HepG2 (cell line): ENCODE results near the gene TUBA8. TPM values are rescaled to one million over a fixed set of nuclear protein-coding genes. Genes with fewer than 3 reads are reported as not detected.
A peak's percentile ranks its signal among the peaks of the same experiment; 100 is the strongest.

ENCODE experiments used
- ATAC-seq: fragments of 200-7000 bp; cut with Tn5 transposase; 3 replicates; pipeline ENCODE4 v1.9.1; 2020; ENCODE audit warnings: mild to moderate bottlenecking, moderate library complexity
- BruUV-seq: library from RNA; stranded (reverse); fragments of 400-500 nt; replicated peaks from 2 replicates; lab custom pipeline; 2021; lab: Mats Ljungman, UMichigan
- CTCF ChIA-PET: fragments of 300-600 bp; formaldehyde crosslinking; extraction: SDS; loops from one replicate; lab custom pipeline; 2021; ENCODE audit warnings: low total read pairs, inconsistent platforms, low intra/inter-chr PET ratio; lab: Yijun Ruan, JAX
- POLR2A ChIA-PET: fragments of 350-600 bp; sonication (Branson Sonifier 250); formaldehyde crosslinking; loops from one replicate; lab custom pipeline; 2020; ENCODE audit warnings: antibody characterized with exemption, inconsistent platforms; lab: Yijun Ruan, JAX
- DNase-seq: peaks from one replicate; pipeline ENCODE4 v3.0.0-alpha.2; 2015; ENCODE audit warnings: low spot score
- FAIRE-seq: peaks from 3 replicates; lab custom pipeline; 2011; peaks lifted over from hg19 to GRCh38; lab: Jason Lieb, UNC
- H2AFZ ChIP-seq: one replicate; pipeline ENCODE4 v1.6.1; 2011; ENCODE audit warnings: low read length, inconsistent platforms
- H3K27ac ChIP-seq: fragments of 300-600 bp; 3 replicates; pipeline ENCODE4 v1.8.0; 2011; ENCODE audit warnings: mixed run types, mild to moderate bottlenecking, mixed read lengths, low read length, inconsistent platforms; ENCODE audit not compliant: insufficient read depth; ENCODE audit errors: extremely low read length
- H3K27me3 ChIP-seq, 2 experiments: fragments of 200-600 bp in 1 of 2; 2 replicates in 1 of 2; 3 replicates in 1 of 2; pipeline versions ENCODE4 v1.6.0 to v1.8.0; 2011; ENCODE audit warnings: low read length in 2 of 2, mild to moderate bottlenecking in 2 of 2, moderate library complexity in 2 of 2, inconsistent platforms in 1 of 2; ENCODE audit not compliant: insufficient read depth in 2 of 2, control insufficient read depth in 1 of 2
- H3K36me3 ChIP-seq, 2 experiments: fragments of 200-600 bp in 1 of 2; replicated peaks in 1 of 2; 2 replicates in 1 of 2; 3 replicates in 1 of 2; pipeline versions ENCODE4 v1.5.1 to v1.8.0; 2011; ENCODE audit warnings: low read length in 2 of 2, inconsistent platforms in 1 of 2; ENCODE audit not compliant: insufficient read depth in 2 of 2, control insufficient read depth in 1 of 2
- H3K4me1 ChIP-seq: 2 replicates; pipeline ENCODE4 v1.5.1; 2012; ENCODE audit warnings: low read length, inconsistent platforms; ENCODE audit not compliant: insufficient read depth
- H3K4me2 ChIP-seq: 2 replicates; pipeline ENCODE4 v1.6.0; 2011; ENCODE audit warnings: low read depth, low read length, inconsistent platforms
- H3K4me3 ChIP-seq, 3 experiments: fragments of 200-600 bp in 1 of 3; sonication (generic), shearing (Covaris generic) in 1 of 3; replicated peaks in 1 of 3; 2 replicates each; pipeline ENCODE4 v1.5.1; 2011 to 2016; ENCODE audit warnings: low read length in 3 of 3, inconsistent platforms in 2 of 3, low read depth in 2 of 3, mild to moderate bottlenecking in 2 of 3, control low read depth in 1 of 3, mixed read lengths in 1 of 3; ENCODE audit not compliant: insufficient read depth in 1 of 3
- H3K79me2 ChIP-seq: one replicate; pipeline ENCODE4 v1.6.1; 2011; ENCODE audit warnings: low read length, inconsistent platforms; ENCODE audit not compliant: insufficient read depth
- H3K9ac ChIP-seq: 2 replicates; pipeline ENCODE4 v1.6.0; 2011; ENCODE audit warnings: mild to moderate bottlenecking, low read depth, low read length, inconsistent platforms; ENCODE audit not compliant: insufficient read depth
- H3K9me3 ChIP-seq: 2 replicates; pipeline ENCODE4 v1.5.1; 2012; ENCODE audit warnings: mild to moderate bottlenecking, low read length
- H4K20me1 ChIP-seq: 2 replicates; pipeline ENCODE4 v1.6.0; 2011; ENCODE audit warnings: inconsistent platforms, mild to moderate bottlenecking, low read length, moderate library complexity; ENCODE audit not compliant: insufficient read depth
- SYNCRIP ChIP-seq: fragments of 200-400 bp; formaldehyde crosslinking; IDR thresholded peaks from 2 replicates; pipeline ENCODE4 v1.6.1; 2018; ENCODE audit warnings: mild to moderate bottlenecking, low read depth, low read length; ENCODE audit not compliant: insufficient read depth
- ZNF687 ChIP-seq: sonication (generic); formaldehyde crosslinking; IDR thresholded peaks from 2 replicates; pipeline ENCODE4 v1.5.1; 2020; ENCODE audit warnings: mild to moderate bottlenecking, missing genetic modification reagents, moderate library complexity
- ZNF749 ChIP-seq: sonication (generic); formaldehyde crosslinking; IDR thresholded peaks from 2 replicates; pipeline ENCODE4 v1.8.0; 2022; ENCODE audit warnings: mild to moderate bottlenecking, missing genetic modification reagents, moderate library complexity, borderline replicate concordance
- ZNF768 ChIP-seq: sonication (generic); formaldehyde crosslinking; IDR thresholded peaks from 2 replicates; pipeline ENCODE4 v1.4.0; 2020; ENCODE audit warnings: missing genetic modification reagents
- WGBS: methylation state at CpG from one replicate; pipeline ENCODE4 v1.1.6; 2017; ENCODE audit warnings: low lambda C conversion rate; 5-methylcytosine and 5-hydroxymethylcytosine counted together
- in situ Hi-C: cut with HindIII; loops from 2 replicates; pipeline ENCODE4 v1.10.0; 2017; ENCODE audit warnings: low pct_unique_long_range_greater_than_20kb; ENCODE audit not compliant: extremely low pct_ligation_motif_present
- intact Hi-C: fragments of 100-400 bp; cut with micrococcal nuclease; formaldehyde crosslinking; loops from one replicate; pipeline ENCODE4 v1.10.0; 2022; ENCODE audit not compliant: unreplicated experiment
- polyA plus RNA-seq, 8 experiments: library from polyadenylated mRNA; depleted of rRNA in 3 of 8; stranded (reverse) in 7 of 8; unstranded in 1 of 8; fragments of >200 nt; fragmentation: Illumina TruSeq in 4 of 8; extraction: Trizol in 4 of 8; gene quantifications; 2 replicates each; pipeline versions ENCODE4 v1.2.1 to v1.2.3, GENCODE V29; 2011 to 2016; ENCODE audit warnings: low read depth in 4 of 8, missing spikeins in 1 of 8, mixed read lengths in 1 of 8; ENCODE audit not compliant: insufficient read depth in 1 of 8
- total RNA-seq, 5 experiments: library from RNA; depleted of rRNA; stranded (reverse); fragments of >200 nt; fragmentation: Illumina TruSeq; extraction: Trizol; gene quantifications; 2 replicates each; pipeline ENCODE4 v1.2.3, GENCODE V29; 2016; ENCODE audit warnings: low read depth in 1 of 5

TUBA8 gene
- total and polyA plus RNA-seq, 2 of the 13 experiments (the other 11 are each of a cell fraction or from before 2014, with no cell fraction given): 0.35 to 0.69 TPM

GRCh38 chr22:18110954-18111758 is 547 bp downstream of the TUBA8 start (continued):
- peak; percentile 7; the same call in 1 of the 2 replicates for TF ChIP-seq ZNF687 (CRISPR knock-in tag)

- TF ChIP-seq SYNCRIP: no peak
- no peak for TF ChIP-seq ZNF749 (CRISPR knock-in tag)
- TF ChIP-seq ZNF768: peak; percentile 89
- Histone ChIP-seq H3K4me3 (no peak overlapping the region), H3K27me3 (peaks cover 8 to 43% of the 10 kb centered on the region in 2 experiments), H2AFZ (no peak overlapping the region), H3K79me2 (no peaks in the 10 kb centered on the region), H3K36me3 (no peaks in the 10 kb centered on the region), H3K4me2 (no peak overlapping the region; the same call in 1 of the 2 replicates), H4K20me1 (peaks cover 4% of the 10 kb centered on the region; the same call in 1 of the 2 replicates), H3K9ac (no peak overlapping the region), H3K4me1 (peaks cover 23% of the 10 kb centered on the region), H3K9me3 (no peaks in the 10 kb centered on the region), H3K27ac (no peak overlapping the region)
- DNase-seq (no peak), ATAC-seq (no peak), FAIRE-seq (no peak)
- POLR2A ChIA-PET: no interaction called here
- in situ Hi-C loops (no loop called here), intact Hi-C loops (no loop called here)
- WGBS: 47% methylated on average over 11 of the region's 12 CpGs
- BruUV-seq: no TSS peak
- CTCF ChIA-PET: no interaction called here
These were observed 1.2 kb downstream of the TUBA8 start for GRCh38 chr22:18111759-18112330.
